ENCODE results near the gene ZBTB24. TPM values are rescaled to one million over a fixed set of nuclear protein-coding genes. Genes with fewer than 3 reads are reported as not detected.

ZBTB24 gene
- total RNA-seq, 2 experiments from 2014 or later = 19.7 to 20.0 TPM

GRCh38 chr6:109457562-109457996, 25.4 kb downstream of the ZBTB24 start:
- Mint-ChIP-seq H3K27me3 (no peaks in the 10 kb centered on the region), H3K27ac (peak overlapping the region; percentile 7), H3K9me3 (peaks cover 1% of the 10 kb centered on the region), H3K4me3 (peak overlapping the region; percentile 22), H3K36me3 (peaks cover 16% of the 10 kb centered on the region), H3K4me1 (peaks cover 44% of the 10 kb centered on the region)
- ATAC-seq (ENCODE audit: low read depth) (no peak), DNase-seq (no peak)
- POLR2A ChIA-PET = interaction anchor here (0.5 to 7.7 kb wide), 5 partner anchors 15 to 1517 kb away, joined by 3 to 92 read pairs (median 16); partner anchors contain the start of genes CD164, PPIL6, SMPD2 and ZBTB24

GRCh38 chr6:109456710-109457561, 26.1 kb downstream of the ZBTB24 start:
- POLR2A ChIA-PET = interaction anchor here (0.5 to 7.7 kb wide), 7 partner anchors 14 to 1517 kb away, joined by 3 to 92 read pairs (median 4); partner anchors contain the start of genes CD164, PPIL6, SMPD2 and ZBTB24
- H3K27ac Mint-ChIP-seq = peak overlapping the region; percentile 64
- peaks cover 42% of the 10 kb centered on the region for H3K4me1 Mint-ChIP-seq
- no peak for ATAC-seq (ENCODE audit: low read depth)
- no peaks in the 10 kb centered on the region for H3K27me3 Mint-ChIP-seq
- H3K36me3 Mint-ChIP-seq = peaks cover 10% of the 10 kb centered on the region
- H3K9me3 Mint-ChIP-seq = peaks cover under 1% of the 10 kb centered on the region
- peak overlapping the region; percentile 63 for H3K4me3 Mint-ChIP-seq
- no peak for DNase-seq

GRCh38 chr6:109456111-109456583, 26.9 kb downstream of the ZBTB24 start:
- Mint-ChIP-seq H3K36me3 (peaks cover 10% of the 10 kb centered on the region), H3K4me3 (peak overlapping the region; percentile 95), H3K27me3 (no peaks in the 10 kb centered on the region), H3K27ac (no peak overlapping the region), H3K9me3 (no peaks in the 10 kb centered on the region), H3K4me1 (peaks cover 45% of the 10 kb centered on the region)
- no peak for ATAC-seq (ENCODE audit: low read depth)
- no peak for DNase-seq
- POLR2A ChIA-PET = interaction anchor here (0.8 to 7.7 kb wide), 9 partner anchors 10 to 74 kb away, joined by 3 to 92 read pairs (median 5); partner anchors contain the start of genes CD164, PPIL6, SMPD2 and ZBTB24

GRCh38 chr6:109455437-109456110, 27.4 kb downstream of the ZBTB24 start, which contains the start of gene MICAL1:
Gene MICAL1, minus strand, starts transcription at chr6:109455772. Its CDS starts 1,576 bp downstream, at chr6:109454196.
- ATAC-seq (ENCODE audit: low read depth) (peak; percentile 67), DNase-seq (peak; percentile 87)
- no peaks in the 10 kb centered on the region for H3K9me3 Mint-ChIP-seq
- H3K27me3 Mint-ChIP-seq = no peaks in the 10 kb centered on the region
- peak within 1 kb of the TSS; percentile 97 for H3K27ac Mint-ChIP-seq
- H3K4me1 Mint-ChIP-seq = peaks cover 49% of the 10 kb centered on the region
- peaks cover 12% of the 10 kb centered on the region for H3K36me3 Mint-ChIP-seq
- peak within 1 kb of the TSS; percentile 95 for H3K4me3 Mint-ChIP-seq
- POLR2A ChIA-PET = interaction anchor here (0.5 to 7.7 kb wide), 10 partner anchors 9 to 1624 kb away, joined by 3 to 92 read pairs (median 4); partner anchors contain the start of genes CD164, PPIL6, SMPD2 and ZBTB24

- Mint-ChIP-seq H3K36me3 (peaks cover 13% of the 10 kb centered on the region), H3K4me1 (peaks cover 54% of the 10 kb centered on the region), H3K27me3 (no peaks in the 10 kb centered on the region), H3K9me3 (no peaks in the 10 kb centered on the region), H3K4me3 (peak overlapping the region; percentile 95), H3K27ac (peak overlapping the region; percentile 97)
- ATAC-seq (ENCODE audit: low read depth) (peak; percentile 41), DNase-seq (peak; percentile 75)
- POLR2A ChIA-PET = interaction anchor here (0.6 to 7.7 kb wide), 11 partner anchors 8 to 776 kb away, joined by 3 to 92 read pairs (median 6); partner anchors contain the start of genes CD164, PPIL6, SMPD2 and ZBTB24
These were observed 28.3 kb downstream of the ZBTB24 start for GRCh38 chr6:109454496-109455436.

GRCh38 chr6:109453594-109454495, 29.2 kb downstream of the ZBTB24 start:
- DNase-seq (no peak), ATAC-seq (ENCODE audit: low read depth) (no peak)
- Mint-ChIP-seq H3K4me3 (peak overlapping the region; percentile 95), H3K4me1 (peaks cover 54% of the 10 kb centered on the region), H3K36me3 (peaks cover 15% of the 10 kb centered on the region), H3K27me3 (no peaks in the 10 kb centered on the region), H3K27ac (peak overlapping the region; percentile 97), H3K9me3 (no peaks in the 10 kb centered on the region)
- POLR2A ChIA-PET = interaction anchor here (0.9 to 7.7 kb wide), 6 partner anchors 11 to 72 kb away, joined by 3 to 92 read pairs (median 39); partner anchors contain the start of genes CD164, PPIL6, SMPD2 and ZBTB24

- DNase-seq (no peak), ATAC-seq (ENCODE audit: low read depth) (no peak)
- Mint-ChIP-seq H3K27me3 (no peaks in the 10 kb centered on the region), H3K4me3 (no peak overlapping the region), H3K4me1 (peaks cover 51% of the 10 kb centered on the region), H3K9me3 (no peaks in the 10 kb centered on the region), H3K36me3 (peaks cover 17% of the 10 kb centered on the region), H3K27ac (peak overlapping the region; percentile 45)
- POLR2A ChIA-PET = interaction anchor here (3.1 to 7.7 kb wide), 4 partner anchors 11 to 70 kb away, joined by 14 to 92 read pairs (median 60); partner anchors contain the start of genes CD164, PPIL6, SMPD2 and ZBTB24
These were observed 29.9 kb downstream of the ZBTB24 start for GRCh38 chr6:109453156-109453555.

- Mint-ChIP-seq H3K27ac (peak overlapping the region; percentile 20), H3K27me3 (no peaks in the 10 kb centered on the region), H3K4me1 (peaks cover 44% of the 10 kb centered on the region), H3K36me3 (peaks cover 17% of the 10 kb centered on the region), H3K9me3 (no peaks in the 10 kb centered on the region), H3K4me3 (no peak overlapping the region)
- no peak for ATAC-seq (ENCODE audit: low read depth)
- no peak for DNase-seq
- POLR2A ChIA-PET = interaction anchor here (1.1 to 5.8 kb wide), 3 partner anchors 11 to 69 kb away, joined by 7 to 35 read pairs (median 14); partner anchors contain the start of genes CD164, PPIL6 and SMPD2
These were observed 30.8 kb downstream of the ZBTB24 start for GRCh38 chr6:109452181-109452580.

GRCh38 chr6:109451376-109451775, 31.6 kb downstream of the ZBTB24 start:
- POLR2A ChIA-PET = interaction anchor here (1.1 to 5.8 kb wide), 4 partner anchors 10 to 69 kb away, joined by 7 to 35 read pairs (median 16); partner anchors contain the start of genes CD164, PPIL6 and SMPD2
- Mint-ChIP-seq H3K27ac (no peak overlapping the region), H3K36me3 (peaks cover 20% of the 10 kb centered on the region), H3K9me3 (no peaks in the 10 kb centered on the region), H3K4me1 (peaks cover 39% of the 10 kb centered on the region), H3K27me3 (no peaks in the 10 kb centered on the region), H3K4me3 (no peak overlapping the region)
- ATAC-seq (ENCODE audit: low read depth) (no peak), DNase-seq (no peak)

- H3K27me3 Mint-ChIP-seq = no peaks in the 10 kb centered on the region
- no peak overlapping the region for H3K4me3 Mint-ChIP-seq
- H3K27ac Mint-ChIP-seq = peak overlapping the region; percentile 5
- H3K36me3 Mint-ChIP-seq = peaks cover 21% of the 10 kb centered on the region
- no peak for ATAC-seq (ENCODE audit: low read depth)
- H3K4me1 Mint-ChIP-seq = peaks cover 37% of the 10 kb centered on the region
- no peak for DNase-seq
- POLR2A ChIA-PET = interaction anchor here (1.0 to 5.8 kb wide), 4 partner anchors 10 to 68 kb away, joined by 3 to 35 read pairs (median 12); partner anchors contain the start of genes CD164, PPIL6, SMPD2 and ZBTB24
- no peaks in the 10 kb centered on the region for H3K9me3 Mint-ChIP-seq
These were observed 32.2 kb downstream of the ZBTB24 start for GRCh38 chr6:109450801-109451200.
